NCI-H2081 treated with DMSO at 0.1 percent for 48 hours (cell line): ENCODE results near the gene TBC1D10B.
"Not testable (repeated sequence)": the region's sequence is repeated elsewhere in the genome, so short reads cannot be mapped to it uniquely, and the experiment has no call there.

Experiments
- DNase-seq: peaks from one replicate; lab custom pipeline; 2025; lab: John Stamatoyannopoulos, UW

The TBC1D10B gene

DNA sequence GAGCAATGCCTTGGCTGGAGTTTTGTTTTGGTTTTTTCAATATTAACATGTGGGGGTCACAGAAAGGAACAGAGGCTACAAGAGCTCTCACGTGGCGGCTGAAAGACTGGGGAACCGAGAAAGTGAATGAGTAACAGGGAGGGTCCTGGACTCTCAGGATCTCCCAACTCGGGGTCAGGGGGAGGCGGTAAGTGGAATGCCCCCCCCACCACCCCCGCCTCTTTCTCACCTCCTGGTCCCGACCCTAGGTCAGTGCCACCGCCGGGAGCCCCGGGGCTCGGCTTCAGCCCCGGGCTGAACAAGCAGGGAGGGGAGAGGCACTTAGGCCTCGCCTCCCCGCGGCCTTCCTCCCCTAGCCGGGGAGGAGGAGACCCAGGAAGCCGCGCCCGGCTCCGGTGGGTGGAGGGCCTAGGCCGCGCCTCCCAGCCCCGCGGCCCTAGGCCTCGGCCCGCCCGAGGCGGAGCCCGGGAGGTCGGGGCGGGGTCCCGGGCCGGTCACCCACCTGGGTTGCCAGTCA is 35.8 kb downstream of the TBC1D10B start:
- not testable (repeated sequence) for DNase-seq

DNA sequence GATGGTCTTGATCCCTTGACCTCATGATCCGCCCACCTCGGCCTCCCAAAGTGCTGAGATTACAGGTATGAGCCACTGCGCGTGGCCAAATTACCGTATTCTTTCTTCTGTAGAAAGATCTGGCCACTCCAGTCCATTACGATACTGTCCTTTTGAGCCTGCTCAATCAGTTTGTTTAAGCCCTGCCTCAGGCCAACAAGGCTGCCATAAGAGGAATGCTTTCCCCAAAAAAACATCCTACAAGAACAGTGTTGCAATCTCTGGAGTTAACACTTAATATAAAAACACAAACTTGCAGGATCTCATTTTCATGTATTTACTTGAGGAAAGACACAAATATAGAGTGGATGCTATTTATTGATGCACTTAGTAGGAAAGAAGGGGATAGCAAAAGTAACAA is 46.1 kb downstream of the TBC1D10B start:
- not testable (repeated sequence) for DNase-seq

DNA sequence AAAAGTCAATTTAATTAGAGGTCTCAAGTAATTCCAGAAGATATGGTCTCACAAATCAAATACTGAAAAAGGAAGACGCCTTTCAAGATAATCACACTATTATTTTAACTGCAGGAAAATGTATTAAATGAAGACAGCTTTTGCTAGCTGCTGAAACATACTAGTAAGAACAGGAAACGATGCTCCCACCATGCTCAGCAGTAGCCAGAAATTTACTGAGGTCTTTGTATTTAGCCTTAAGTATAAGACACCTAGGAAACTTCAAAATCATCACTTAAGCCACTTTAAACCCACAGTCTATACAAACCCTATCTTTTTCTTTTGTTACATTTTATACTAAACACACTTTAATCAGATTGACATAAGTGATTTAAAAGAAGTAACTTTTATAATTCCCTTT is 51.6 kb downstream of the TBC1D10B start:
- DNase-seq, result not testable (repeated sequence)

DNA sequence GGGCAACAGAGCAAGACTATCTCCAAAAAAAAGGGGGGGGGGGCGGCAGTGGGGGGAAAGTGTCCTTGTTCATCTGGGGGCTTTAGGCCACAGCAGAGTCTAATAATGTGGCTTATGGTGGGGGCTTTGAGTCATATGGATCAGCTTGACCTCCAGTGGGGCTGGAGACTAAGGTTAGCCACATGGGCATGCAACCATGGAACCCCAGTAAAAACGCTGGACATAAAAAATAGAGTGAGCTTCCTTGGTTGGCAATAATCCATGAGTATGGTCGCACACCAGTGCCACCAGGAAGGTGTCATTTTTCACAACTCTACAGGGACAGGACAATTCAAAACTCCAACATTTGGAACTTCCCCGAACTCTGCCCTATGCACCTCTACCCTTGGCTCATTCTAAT is 59.4 kb downstream of the TBC1D10B start:
- DNase-seq, result not testable (repeated sequence)

DNA sequence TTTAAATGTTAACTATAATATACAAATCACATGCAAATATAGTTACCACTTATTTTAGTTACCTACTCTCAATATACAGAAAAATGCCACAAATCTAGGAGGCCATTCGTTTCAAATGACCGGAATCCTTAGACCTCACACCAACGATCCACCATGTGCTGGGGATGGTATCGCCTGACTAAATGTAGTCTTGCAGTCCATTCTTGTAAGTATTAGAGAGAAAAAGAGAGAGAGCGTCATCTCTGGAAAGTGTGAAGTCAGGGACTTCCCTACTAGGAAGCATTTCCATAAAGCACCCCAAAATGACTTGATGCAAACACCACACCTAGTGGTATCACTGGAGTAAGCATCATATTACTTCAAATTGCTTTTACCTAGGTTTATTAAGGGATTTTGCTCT is 61.0 kb downstream of the TBC1D10B start:
- DNase-seq, result not testable (repeated sequence)
